ENCODE data around the gene PCDH1. TPM values are rescaled to one million over a fixed set of nuclear protein-coding genes. Genes with fewer than 3 reads are reported as not detected.

Gene PCDH1
- total and polyA plus RNA-seq, 7 donors: 8.6 to 47.2 (median 13.2) TPM

DNA sequence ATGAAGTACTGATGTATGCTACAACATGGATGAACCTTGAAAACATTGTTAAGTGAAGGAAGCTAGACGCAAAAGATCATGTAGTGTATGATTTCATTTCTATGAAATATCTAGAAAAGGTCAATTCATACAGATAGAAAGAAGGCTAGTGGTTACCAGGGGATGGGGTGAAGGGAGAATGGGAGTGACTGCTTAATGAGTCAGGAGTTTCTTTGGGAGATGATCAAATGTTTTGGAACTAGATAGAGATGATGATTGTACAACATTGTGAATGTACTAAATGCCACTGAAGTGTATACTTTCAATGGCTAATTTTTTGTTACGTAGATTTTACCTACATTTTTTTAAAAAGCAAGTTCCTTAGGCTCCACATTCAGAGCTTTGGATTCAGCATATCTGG lies 30.6 kb upstream of the PCDH1 start:
- Histone ChIP-seq H3K27ac (no peak overlapping the region), H3K36me3 (no peaks in the 10 kb centered on the region), H3K4me1 (peaks cover 0 to 7% (median 6%) of the 10 kb centered on the region in 4 donors), H3K4me3 (no peak overlapping the region), H3K9me3 (no peaks in the 10 kb centered on the region), H3K27me3 (no peaks in the 10 kb centered on the region)
- intact Hi-C loops (cut with DNase I): no loop called here
- DNase-seq: no peak
- whole genome bisulfite sequencing, 2 donors: 91 to 98% methylated on average over 2 of the region's 2 CpGs
- TF ChIP-seq, protein P1, sequence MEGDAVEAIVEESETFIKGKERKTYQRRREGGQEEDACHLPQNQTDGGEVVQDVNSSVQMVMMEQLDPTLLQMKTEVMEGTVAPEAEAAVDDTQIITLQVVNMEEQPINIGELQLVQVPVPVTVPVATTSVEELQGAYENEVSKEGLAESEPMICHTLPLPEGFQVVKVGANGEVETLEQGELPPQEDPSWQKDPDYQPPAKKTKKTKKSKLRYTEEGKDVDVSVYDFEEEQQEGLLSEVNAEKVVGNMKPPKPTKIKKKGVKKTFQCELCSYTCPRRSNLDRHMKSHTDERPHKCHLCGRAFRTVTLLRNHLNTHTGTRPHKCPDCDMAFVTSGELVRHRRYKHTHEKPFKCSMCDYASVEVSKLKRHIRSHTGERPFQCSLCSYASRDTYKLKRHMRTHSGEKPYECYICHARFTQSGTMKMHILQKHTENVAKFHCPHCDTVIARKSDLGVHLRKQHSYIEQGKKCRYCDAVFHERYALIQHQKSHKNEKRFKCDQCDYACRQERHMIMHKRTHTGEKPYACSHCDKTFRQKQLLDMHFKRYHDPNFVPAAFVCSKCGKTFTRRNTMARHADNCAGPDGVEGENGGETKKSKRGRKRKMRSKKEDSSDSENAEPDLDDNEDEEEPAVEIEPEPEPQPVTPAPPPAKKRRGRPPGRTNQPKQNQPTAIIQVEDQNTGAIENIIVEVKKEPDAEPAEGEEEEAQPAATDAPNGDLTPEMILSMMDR (IDR thresholded peaks at IDR 0.05): no peak
- TF ChIP-seq POLR2A (IDR thresholded peaks at IDR 0.05): no peak

DNA sequence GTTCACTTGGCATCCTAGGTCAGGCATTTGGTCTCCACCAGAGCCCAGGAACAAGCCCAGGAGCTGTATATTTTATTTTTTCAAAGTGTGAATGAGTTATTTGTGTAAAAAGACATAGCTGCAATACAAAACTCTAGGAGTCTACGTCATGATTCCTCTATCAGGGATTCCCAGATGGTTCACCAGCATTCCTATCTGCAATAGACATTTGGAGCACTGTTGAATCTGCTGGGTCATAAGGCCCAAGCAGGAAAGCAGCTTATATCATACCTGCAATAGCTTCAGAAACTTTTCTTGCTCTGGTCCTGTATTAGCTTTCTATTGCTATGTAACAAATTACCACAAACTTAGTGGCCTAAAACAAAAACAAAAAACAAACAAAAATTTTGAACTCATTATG lies 28.8 kb upstream of the PCDH1 start:
- Histone ChIP-seq H3K9me3 (no peaks in the 10 kb centered on the region), H3K27ac (no peak overlapping the region), H3K4me1 (no peaks in the 10 kb centered on the region), H3K27me3 (no peaks in the 10 kb centered on the region), H3K36me3 (no peaks in the 10 kb centered on the region), H3K4me3 (no peak overlapping the region)
- intact Hi-C loops (cut with DNase I): no loop called here
- TF ChIP-seq POLR2A (IDR thresholded peaks at IDR 0.05): no peak
- TF ChIP-seq, protein P1 (IDR thresholded peaks at IDR 0.05): no peak
- no peak for TF ChIP-seq POLR2AphosphoS5 (IDR thresholded peaks at IDR 0.05)
- TF ChIP-seq EP300 (IDR thresholded peaks at IDR 0.05): no peak
- DNase-seq: no peak
- 0% methylated on average over 1 of the region's 1 CpG for WGBS, 2 donors

DNA sequence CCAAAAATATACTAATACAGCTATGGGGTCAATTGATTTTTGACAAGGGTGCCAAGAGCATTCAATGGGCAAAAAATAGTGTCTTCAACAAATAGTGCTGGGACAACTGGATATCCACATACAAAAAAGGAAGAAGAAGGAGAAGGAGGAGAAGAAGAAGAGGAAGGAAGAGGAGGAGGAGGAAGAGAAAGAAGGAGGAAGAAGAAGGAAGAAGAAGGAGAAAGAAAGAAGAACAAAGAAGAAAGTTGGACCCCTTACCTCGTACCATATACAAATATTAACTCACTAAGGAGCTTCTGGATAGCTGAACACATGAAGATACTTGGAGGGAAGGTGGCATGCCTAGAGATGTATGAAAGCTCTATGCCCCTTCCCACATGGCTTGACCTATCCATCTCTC lies 28.3 kb upstream of the PCDH1 start:
- Histone ChIP-seq H3K27me3 (no peaks in the 10 kb centered on the region), H3K9me3 (no peaks in the 10 kb centered on the region), H3K4me1 (no peaks in the 10 kb centered on the region), H3K36me3 (no peaks in the 10 kb centered on the region), H3K27ac (no peak overlapping the region), H3K4me3 (no peak overlapping the region)
- TF ChIP-seq POLR2AphosphoS5 (IDR thresholded peaks at IDR 0.05) (no peak), EP300 (IDR thresholded peaks at IDR 0.05) (no peak)
- intact Hi-C loops (cut with DNase I): no loop called here
- 36 to 46% methylated on average over 1 of the region's 1 CpG for WGBS, 2 donors
- no peak for DNase-seq

DNA sequence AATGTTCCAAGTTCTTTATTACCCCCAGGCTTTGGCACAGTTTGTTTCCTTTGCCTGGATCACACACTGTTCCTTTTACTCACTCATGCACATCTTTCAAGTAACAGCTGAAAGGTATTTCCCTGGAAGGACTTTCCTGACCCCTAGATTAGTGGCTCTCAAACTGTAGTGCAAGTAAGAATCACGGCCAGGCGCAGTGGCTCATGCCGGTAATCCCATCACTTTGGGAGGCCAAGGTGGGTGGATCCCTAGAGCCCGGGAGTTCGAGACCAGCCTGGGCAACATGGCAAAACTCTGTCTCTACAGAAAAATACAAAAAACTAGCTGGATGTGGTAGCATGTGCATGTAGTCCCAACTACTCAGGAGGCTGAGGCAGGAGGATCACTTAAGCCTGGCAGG lies 26.3 kb upstream of the PCDH1 start:
- TF ChIP-seq POLR2A (IDR thresholded peaks at IDR 0.05): no peak
- TF ChIP-seq, protein P1 (IDR thresholded peaks at IDR 0.05): no peak
- TF ChIP-seq EP300 (IDR thresholded peaks at IDR 0.05): no peak
- no peak for TF ChIP-seq POLR2AphosphoS5 (IDR thresholded peaks at IDR 0.05)
- intact Hi-C loops (cut with DNase I): no loop called here
- H3K4me1 ChIP-seq: no peaks in the 10 kb centered on the region
- H3K27me3 ChIP-seq: no peaks in the 10 kb centered on the region
- H3K4me3 ChIP-seq: no peak overlapping the region
- no peaks in the 10 kb centered on the region for H3K36me3 ChIP-seq
- 88 to 91% methylated on average over 5 of the region's 5 CpGs for WGBS, 2 donors
- no peak overlapping the region for H3K27ac ChIP-seq
- no peak for DNase-seq
- H3K9me3 ChIP-seq: no peaks in the 10 kb centered on the region

DNA sequence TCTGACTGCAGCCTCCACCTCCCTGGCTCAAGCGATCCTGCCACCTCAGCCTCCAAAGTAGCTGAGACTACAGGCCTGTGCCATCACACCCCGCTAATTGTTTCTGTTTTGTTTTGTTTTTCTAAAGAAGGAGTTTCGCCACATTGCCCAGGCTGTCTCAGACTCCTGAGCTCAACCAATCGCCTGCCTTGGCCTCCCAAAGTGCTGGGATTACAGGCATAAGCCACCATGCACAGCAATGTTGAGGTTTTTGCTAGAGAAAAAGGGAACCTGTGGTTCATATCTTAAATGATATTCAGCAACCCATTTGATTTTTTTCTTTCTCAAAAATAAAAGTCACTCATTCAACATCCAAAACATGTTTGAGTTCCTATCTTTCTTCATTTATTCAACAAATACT lies 25.1 kb upstream of the PCDH1 start:
- Histone ChIP-seq H3K36me3 (no peaks in the 10 kb centered on the region), H3K27ac (no peak overlapping the region), H3K4me3 (no peak overlapping the region), H3K4me1 (no peaks in the 10 kb centered on the region), H3K9me3 (no peaks in the 10 kb centered on the region), H3K27me3 (no peaks in the 10 kb centered on the region)
- WGBS, 2 donors: 68 to 86% methylated on average over 4 of the region's 4 CpGs
- intact Hi-C loops (cut with DNase I): no loop called here
- DNase-seq: no peak
- TF ChIP-seq POLR2A (IDR thresholded peaks at IDR 0.05) (no peak), POLR2AphosphoS5 (IDR thresholded peaks at IDR 0.05) (no peak), EP300 (IDR thresholded peaks at IDR 0.05) (no peak)
- TF ChIP-seq, protein P1 (IDR thresholded peaks at IDR 0.05): no peak
